GM18526 (cell line): ENCODE measurements around the gene ARHGAP5.

Experiments used
- POLR2A ChIP-seq: IDR thresholded peaks from 3 replicates; pipeline ENCODE4 v1.6.1; 2011; ENCODE audit not compliant: insufficient read length; ENCODE audit errors: extremely low read depth

The ARHGAP5 gene

DNA sequence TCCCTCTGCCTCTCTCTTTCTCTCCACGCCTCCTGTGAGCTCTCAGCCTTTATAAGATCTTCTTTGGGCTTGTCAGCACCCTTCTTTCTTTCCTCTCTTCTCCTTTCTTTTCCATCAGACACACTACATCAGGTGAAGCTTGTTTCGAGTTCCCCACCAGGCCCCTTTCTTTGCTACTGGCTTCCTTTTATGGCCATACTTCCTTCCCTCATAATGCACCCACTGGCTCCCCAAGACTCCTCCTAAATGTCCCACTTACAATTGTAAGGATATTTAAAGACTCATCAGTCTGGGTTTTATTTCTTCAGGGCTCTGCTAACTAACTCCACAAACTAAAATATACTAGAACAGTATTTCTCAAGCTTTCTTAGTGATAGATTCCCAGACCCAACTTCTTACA is 129.4 kb downstream of the ARHGAP5 start:
- TF ChIP-seq POLR2A: no peak

DNA sequence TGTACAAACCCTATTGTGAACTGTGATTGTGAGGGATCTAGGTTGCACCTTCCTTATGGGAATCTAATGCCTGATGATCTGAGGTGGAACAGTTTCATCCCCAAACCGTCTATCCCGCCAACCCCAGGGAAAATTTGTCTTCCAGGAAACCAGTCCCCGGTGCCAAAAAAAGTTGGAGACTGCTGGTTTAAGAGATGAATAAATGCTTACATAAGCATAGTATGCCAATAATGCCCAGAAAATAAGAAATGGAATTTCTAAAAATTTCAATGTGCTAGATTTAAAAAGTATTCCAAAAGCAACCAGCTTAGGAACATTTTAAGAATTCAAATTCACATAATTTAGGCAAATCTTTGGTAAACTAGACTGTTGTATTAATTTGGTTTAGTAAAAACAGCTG is 131.4 kb downstream of the ARHGAP5 start:
- TF ChIP-seq POLR2A: no peak
